Renal cortex interstitium (tissue), 11 donors: ENCODE data around the gene NRP1. TPM values are rescaled to one million over a fixed set of nuclear protein-coding genes. Genes with fewer than 3 reads are reported as not detected.

Experiments
- DNase-seq, 11 donors: peaks; one replicate each; pipeline ENCODE4 v3.0.0-alpha.2; 2013; ENCODE audit warnings: low read depth in 9 of 11, low spot score in 4 of 11; ENCODE audit errors: extremely low read depth in 1 of 11
- polyA plus RNA-seq, 3 donors: library from polyadenylated mRNA; unstranded; fragments of 120-200 nt; gene quantifications; one replicate each; pipeline ENCODE4 v1.2.1, GENCODE V29; 2013; ENCODE audit not compliant: insufficient read length in 3 of 3

NRP1 gene
- polyA plus RNA-seq, 3 donors: 148 to 156 (median 155) TPM

DNA sequence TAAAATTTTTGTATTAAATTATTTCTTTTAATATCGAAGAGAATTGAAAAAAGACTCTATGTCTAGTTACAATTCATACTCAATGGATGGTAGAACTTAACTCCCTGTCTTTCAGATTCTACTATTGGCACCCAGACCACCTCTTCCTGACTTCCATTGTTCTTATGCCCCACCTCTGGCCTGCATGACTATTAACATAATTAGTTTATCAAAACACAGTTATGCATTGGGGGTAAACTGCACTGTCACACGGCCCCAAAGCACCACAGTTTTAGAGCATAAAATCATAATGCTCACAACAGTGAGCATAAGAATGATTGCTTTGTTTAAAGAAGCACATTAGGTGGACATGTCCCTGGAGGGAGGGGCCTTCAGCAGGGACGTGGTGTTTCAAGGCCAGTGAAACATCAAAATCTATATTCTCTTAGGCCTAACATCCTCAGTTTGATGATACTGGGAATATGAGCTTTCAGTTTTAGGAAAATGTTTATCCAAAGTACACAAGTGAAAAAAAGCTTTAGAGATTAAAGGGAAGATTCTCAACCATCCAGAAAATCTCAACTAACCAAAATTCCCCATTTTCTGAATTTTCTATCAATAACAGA, 79.8 kb downstream of the NRP1 start:
- DNase-seq: no peak

DNA sequence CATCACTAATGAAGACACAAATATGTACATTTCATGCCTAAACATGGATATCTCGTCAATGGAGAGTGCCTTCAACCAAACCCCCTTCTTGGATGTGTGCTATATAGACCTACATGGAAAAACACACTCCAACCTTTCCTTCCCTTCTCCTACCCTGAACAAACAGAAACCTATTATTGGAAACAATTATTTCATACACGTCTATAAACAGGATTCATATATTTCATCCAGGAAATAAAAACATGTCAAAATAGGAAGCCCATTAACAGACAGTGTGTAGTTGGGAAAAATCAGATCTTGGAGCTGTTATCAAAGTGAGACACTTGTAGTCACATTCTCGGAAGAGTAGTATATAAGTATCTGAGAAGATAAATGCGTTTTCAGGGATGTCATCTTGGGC, 81.1 kb downstream of the NRP1 start:
- DNase-seq: no peak

DNA sequence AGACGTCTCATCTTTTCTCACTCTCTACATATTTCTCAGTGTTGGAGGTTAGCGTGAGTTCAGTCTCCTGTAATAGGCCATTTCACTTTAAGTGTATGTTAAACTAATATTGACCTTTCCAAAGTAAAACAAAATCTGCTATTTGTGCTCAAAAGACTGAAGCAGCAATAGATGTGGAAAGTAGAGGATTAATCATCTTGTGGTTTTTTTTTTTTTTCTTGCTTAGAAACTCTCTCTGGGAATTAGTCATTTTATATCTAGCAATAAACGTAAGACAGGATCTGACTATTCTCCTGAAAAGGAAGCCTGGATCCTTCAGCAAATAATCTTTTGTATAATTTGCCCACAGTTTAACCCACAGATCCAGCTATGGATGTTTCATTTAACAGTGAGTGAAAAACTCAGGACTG, 81.7 kb downstream of the NRP1 start:
- no peak for DNase-seq

DNA sequence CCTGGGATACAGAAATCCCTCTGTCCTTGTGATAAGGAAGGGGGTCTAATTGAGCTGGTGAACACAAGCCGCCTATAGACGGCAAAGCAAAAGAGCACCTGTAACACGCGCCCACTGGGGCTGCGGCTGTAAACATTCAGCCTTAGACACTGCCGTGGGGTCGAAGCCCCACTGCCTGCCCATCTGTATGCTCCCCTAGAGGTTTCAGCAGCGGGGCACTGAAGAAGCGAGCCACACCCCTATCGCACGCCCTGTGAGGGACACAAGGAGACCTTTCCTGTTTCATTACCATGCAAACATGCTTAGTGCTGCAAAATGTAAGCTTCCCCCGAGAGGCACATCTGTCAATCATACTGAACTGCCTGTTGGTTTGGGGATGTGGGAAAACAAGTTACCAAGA, 82.1 kb downstream of the NRP1 start:
- no peak for DNase-seq

DNA sequence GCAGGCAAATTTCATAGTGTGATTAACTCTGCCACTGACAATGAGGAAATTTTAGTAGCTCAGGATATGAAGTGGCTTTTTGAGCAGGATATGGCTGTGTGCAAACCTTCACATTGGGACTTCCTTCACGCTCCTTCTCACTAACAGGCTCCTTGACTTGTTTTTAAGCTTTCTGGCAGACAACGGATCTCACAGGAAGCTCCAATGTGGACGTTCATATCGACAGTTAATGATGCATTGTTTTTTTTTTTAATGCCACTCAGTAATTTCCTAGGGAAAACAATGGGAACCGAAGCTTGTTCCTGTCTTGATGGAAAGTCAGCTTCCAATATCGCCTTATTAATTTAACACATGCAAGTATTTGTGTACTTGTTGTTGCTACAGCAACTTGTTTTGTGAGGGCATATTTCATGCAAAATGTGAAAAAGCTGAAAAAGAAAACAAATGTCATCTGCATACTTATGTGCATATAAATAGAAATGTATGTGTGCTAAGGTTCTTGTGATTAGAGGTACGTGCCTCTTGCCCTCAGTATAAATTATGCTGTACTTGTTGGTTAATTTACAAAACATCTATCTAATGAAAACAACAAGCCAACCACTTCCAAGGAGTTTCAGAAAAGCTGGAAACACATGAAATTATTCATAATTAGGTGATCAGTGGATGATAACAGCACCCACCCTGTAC, 84.7 kb downstream of the NRP1 start:
- no peak for DNase-seq

DNA sequence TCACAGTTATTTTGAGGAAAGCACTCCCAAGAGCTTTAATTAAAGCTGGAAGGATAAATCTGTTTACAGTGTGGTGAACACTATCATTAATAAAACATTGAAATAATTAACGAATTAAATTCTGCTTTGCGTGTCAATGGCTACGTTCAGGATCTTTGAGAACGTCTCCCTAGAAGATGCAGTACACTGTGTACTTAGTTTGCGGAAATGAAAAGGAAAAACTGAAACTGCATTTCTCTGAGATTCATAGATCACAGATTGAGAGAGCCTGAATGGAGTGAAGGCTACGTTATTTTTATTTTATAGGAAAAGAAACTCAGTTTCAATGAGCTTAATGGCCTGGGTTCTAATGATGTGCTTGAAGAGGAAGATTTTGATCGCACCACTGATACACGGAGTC, 85.3 kb downstream of the NRP1 start:
- DNase-seq: no peak

DNA sequence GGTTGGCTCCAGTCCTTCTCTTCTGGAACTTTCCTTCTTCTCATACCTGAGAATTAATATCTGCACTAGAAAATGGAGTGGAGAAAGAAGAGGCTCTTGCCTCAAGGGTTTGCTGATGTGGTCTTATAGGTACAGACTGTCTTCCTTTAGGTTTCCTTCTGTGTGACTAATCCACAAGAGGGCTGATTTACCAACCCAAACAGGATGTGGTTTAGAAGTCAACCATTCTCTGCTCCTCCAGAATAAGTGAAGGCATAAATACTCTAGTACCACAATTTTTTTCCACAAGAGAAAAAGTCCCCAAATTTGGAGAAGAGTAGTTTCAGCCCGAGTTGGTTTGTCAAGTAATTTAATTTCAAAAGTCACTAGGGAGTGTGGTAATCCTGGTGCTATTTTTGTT, 85.8 kb downstream of the NRP1 start:
- no peak for DNase-seq

DNA sequence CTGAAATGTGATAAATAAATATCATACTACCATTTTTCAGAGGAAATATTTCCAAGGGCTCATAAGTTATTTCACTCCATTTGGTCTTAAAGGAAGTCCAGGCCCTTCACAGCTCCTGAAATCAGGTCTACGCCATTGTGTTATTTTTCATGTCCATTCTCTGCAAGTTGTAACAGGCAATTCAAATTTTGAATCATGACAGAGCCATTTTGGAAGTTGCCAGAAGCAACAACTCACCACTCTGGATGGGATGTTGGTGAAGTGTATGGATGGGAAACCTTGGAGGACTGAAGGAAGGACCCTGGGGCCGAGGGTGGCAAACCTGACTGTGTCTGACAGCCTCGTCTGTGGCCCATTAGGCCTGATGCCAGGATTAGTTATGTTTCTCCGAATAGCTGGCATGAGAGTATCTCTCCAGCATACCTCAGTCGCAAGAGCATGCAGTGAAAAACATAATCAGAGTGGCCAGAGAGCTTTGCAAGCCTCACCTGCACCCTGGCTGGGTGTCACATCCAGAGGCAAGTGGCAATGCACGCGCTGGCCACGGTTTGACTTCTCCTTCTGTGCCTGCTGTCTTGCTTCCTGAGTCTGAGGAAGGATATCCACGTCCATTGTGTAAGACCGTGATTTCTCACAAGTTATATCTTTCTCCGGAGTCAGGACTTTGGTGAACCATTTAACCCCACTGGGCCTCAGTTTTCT, 87.1 kb downstream of the NRP1 start:
- no peak for DNase-seq

DNA sequence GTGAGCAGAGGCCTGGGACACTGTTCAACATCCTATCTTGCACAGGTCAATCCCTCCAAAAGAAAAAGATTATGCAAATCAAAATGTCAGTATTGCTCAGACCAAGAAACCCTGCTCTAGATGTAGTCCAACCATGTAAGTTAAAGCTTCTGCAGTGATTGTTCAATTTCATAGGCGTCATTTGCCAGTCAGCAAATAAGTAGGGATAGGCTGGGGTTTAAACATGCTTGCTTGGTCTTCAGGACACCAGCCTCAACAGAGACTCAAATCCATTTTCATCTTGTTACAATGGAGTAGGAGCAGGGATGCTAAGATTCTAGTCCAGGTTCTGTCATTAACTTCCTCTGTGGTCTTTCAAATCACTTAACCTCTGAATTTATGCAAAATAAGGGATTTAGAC, 89.1 kb downstream of the NRP1 start:
- DNase-seq: no peak

DNA sequence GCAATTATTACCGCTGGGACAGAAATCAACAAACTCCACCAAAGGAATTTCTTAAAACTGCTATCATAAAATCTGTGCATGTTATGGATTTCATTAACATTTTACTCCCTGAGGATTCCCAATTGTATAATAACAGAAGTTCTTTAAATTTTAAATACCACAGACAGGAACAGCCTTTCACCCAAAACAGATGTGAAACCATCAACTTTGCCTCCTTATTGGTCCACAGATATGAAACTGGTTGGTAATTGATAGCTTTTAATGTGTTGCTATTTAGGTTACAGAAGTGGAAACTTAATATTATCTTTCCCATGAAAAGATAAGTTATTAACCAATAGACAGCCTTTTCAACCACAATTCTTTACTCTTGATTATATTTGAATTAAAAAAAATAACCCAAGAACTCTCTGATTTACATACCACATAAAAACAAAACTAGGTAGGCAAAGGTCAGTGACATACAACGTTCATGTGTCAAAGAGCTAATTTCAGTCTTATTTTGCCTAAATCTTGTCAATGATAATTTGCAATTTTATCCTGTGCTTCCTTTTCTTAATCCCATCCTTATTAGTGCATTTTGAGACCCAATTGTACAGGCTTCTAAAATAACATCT, 90.0 kb downstream of the NRP1 start:
- no peak for DNase-seq

DNA sequence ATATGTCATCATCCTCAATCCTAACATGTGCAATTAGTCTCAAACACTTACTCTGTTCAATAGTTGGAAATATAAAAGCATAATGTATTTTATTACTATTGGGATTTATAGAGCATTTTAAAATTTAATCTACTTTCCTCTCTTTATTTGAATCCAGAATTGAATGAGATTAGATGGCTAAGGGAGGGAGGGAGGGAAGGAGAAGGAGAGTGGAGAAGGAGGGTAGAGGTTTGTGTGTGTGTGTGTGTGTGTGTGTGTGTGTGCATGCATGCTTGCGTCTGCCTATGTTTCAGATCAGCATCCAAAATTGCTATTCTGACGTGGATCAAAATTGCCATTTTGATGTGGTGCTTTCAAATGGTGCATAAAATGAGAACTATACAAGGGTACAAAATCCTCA, 90.8 kb downstream of the NRP1 start:
- no peak for DNase-seq

DNA sequence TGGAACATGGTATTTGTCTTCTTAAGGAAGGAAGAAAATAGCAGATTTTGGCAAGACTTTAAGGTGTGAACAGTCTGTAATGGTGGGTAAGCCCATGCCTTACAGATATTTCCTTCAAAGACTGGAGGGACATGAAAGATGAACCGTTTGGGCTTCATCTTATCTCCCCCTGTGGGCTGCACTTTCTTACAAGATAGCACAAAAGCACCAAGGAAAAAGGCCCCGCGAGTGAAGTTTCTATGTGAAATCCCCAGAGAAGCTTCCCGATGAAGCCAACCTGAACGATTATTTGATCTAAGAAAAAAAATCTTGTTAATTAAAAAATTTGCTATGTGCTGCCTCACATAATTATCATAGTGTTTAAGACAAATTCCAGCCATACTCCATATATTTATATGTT, 91.5 kb downstream of the NRP1 start:
- no peak for DNase-seq

DNA sequence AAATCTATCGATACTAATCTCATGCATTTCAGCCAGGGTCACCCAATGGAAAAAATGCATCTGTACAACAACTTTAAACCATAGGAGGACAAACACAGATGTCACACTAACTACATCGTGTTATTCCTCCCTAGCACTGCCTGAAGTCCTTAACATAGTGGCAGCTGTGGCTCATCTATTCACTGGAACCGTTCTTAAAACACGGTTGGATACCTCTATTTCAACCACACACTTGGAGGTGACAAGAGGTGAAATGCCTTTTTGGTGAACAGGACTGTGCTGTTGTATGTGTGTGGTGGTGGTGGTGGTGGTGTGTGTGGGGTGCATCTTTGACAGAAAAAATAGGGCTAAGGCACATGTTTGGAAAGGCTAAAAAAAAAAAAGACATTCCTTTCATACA, 93.1 kb downstream of the NRP1 start:
- no peak for DNase-seq

DNA sequence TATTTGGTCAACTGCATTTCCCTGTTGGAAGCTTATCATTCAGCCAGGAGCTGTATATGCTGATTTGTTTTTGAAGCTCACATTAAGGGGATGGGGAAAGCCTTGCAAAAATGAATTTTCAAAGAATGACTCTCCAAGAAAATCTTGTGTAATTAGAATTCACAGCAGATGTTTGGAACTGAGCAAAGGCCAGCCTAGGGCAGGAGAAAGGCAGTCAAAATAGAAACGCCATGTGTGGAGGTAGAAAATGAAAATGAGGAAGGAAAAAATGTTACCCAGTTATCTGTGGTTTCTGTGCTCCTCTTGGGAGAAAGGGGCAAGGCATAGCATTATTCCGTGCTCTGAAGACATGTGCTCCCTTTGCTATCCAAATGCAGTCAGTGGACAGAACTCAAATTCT, 93.5 kb downstream of the NRP1 start:
- no peak for DNase-seq

DNA sequence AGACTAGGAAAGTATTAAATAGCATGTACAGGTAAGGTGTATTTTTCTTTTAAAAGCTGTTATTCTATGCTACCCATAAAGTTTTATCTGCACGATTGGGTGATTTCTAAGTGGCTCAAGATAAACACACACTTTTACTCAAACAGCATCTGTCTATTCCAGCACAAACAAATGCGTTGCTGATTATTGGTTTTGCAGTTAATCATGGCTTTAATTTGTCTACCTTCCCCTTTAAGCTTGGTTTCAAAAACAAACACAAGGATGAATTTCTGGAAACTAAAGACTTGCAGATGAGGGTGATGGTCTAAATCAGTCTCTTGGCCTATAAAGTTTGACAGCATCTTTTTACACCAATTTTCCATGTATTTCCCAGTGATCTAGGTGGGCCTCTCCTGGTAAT, 94.2 kb downstream of the NRP1 start:
- no peak for DNase-seq

DNA sequence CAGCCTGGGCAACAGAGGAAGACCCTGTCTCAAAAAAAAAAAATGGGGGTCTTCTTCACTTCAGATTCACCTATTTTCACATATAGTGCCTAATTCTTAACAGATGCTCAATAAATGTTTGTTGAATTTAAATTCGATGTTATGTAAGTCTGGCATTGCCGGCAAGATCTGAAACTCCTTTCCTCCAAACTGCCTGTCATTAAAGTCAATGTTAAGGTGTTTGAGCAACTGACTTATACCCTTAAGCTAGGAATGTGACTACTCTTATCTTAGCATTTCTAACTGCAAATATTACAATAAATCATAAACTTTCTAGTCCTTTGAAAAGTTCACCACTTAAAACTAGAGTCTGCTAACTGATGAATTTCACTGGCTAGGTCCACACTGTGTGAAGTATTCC, 95.2 kb downstream of the NRP1 start:
- DNase-seq: no peak

DNA sequence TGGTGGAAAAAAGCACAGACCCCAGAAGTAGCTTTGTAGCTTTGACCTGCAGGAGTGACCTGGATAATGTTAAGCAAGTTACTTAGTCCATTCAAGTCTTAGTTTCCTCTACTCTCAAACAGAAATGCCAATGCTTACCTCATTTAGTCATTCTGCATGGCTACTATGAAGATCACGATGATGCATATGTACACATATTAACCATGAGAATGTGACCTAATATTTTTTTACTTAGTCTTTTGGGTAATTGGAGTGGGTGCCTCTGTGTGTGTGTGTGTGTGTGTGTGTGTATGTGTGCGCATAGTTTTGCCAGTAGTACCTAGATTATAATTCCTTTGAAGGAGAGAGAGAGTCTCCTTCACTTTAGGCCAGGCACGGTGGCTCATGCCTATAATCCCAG, 95.8 kb downstream of the NRP1 start:
- DNase-seq: no peak

DNA sequence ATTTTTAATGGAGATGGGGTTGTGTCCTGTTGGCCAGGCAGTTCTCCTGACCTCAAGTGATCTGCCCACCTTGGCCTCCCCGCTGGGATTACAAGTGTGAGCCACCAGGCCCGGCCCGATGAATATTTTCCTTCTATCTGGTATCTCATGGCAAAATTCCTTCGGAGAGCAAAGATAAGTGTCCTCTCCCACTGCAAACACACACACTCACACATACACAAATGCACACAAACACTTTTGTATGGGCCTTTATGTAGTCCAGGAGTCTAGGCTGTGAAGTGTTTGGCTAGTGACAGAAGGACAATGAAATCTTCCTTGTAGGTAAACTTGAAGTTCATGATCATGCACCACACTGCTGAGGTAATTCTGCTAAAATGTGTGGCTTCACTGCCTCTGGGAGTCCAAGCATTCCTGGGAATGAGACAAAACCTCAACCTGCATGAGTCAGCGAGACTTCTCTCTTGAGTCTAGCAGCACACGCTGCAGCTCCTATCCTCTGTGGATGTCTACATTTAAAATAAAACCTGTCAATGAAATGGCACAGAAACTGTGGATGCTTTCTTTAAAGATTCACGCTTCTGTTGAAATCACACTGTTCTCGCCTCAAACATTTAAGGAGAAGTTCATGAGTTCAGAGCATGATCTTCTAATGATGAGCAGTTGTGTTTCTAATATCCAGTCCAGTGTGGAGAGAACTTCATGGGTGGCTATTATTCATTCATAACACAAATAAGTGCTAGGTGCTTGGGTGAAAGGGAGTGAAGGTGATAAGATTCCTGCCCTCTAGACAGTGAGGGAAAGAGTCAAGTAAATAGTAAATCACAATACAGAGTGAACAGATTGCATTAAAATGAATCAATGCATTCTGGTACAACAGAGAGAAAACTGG, 96.5 kb downstream of the NRP1 start:
- no peak for DNase-seq

DNA sequence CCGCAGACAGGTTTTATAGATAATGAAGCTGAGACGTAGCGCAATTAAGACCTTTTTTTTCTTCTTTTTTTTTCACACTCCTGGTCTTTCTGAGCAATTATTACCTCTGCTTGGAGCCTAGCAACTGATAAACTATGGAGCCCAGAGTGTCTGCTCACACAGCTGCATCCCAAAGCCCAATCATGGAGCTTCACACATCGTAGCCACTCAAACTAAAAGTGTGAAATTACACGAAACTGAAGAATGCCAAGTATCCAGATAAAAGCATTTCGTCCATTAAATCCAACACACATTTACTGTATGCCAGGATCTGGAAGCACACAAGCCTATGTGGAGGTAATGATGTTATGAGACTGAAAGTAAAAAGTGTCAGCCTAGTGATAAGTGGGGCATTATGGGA, 97.6 kb downstream of the NRP1 start:
- DNase-seq: no peak
